Mucosa of gallbladder (tissue), 1 donor: ENCODE measurements around the gene CCDC92B. TPM values are rescaled to one million over a fixed set of nuclear protein-coding genes. Genes with fewer than 3 reads are reported as not detected.
A peak's percentile ranks its signal among the peaks of the same experiment; 100 is the strongest.
"Not testable (repeated sequence)": the region's sequence is repeated elsewhere in the genome, so short reads cannot be mapped to it uniquely, and the experiment has no call there.

Source experiments
- DNase-seq: peaks from one replicate; pipeline ENCODE4 v3.0.0-alpha.2; 2020; ENCODE audit warnings: low spot score
- total RNA-seq: library from RNA; stranded (reverse); gene quantifications from one replicate; pipeline ENCODE4 v1.2.1, GENCODE V29; 2021
- donor health status: DM: no; HTN: no; CAD: no.

Gene CCDC92B
- 0.14 TPM for total RNA-seq

DNA sequence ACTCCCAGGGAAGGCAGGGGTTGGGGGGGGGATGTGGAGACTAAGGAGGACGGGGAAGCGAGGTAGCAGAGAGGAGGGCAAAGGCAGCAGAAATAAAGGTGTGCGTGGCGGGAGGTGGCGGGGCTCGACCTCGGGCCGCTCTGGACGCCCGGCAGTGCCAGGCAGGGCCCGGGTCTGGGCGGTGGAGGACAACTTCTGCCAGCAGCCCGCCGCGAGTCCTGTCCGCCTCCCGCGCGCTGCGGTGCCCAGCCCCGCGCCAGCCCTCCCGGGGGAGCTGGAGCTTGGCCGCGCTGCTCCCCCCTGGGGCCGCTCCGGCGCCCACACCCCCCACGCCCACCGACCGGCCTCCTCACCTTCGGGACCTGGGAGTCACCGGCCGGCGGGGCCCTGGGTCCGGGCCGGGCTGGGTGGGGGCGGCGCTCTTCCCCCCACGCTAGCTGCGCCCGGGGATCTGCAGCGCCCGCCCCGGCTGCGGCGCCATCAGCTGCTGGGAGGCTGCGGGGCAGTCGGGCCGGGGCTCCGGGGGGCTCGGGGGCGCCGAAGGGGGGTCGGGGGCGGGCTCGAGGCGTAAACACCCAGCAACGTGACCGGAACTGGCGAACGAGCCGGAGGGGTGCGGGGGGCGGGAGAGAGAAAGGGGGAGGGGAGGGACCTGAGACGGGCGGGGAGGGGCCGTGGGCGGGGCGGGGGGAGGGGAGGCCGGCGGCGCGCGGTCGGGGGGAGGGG lies at the start of gene CCDC92B:
TSS of gene CCDC92B (minus strand) at position 595 of the 726 bp plus-strand sequence. CDS start 14,507 bp downstream, outside the sequence.
- DNase-seq: no peak

DNA sequence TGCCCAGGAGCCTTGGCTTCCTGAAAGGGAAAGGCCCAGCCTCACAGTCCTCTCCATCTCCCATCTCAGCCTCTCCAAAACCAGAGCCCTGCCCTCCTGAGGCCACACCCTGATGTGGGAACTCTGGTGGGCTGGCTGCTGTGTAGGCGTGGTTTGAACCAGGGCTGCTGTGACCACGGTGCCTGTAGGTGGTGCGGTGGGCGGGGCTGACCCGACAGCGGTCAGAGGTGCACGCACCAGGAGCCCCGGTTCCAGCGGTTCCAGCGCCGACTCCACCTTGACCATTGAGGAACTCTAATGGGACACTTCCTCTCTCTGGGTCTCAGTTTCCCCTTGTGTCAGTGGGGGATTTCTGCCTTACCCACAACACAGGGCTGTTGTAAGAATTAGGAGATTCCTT lies 49.2 kb upstream of the CCDC92B start:
- DNase-seq: no peak

DNA sequence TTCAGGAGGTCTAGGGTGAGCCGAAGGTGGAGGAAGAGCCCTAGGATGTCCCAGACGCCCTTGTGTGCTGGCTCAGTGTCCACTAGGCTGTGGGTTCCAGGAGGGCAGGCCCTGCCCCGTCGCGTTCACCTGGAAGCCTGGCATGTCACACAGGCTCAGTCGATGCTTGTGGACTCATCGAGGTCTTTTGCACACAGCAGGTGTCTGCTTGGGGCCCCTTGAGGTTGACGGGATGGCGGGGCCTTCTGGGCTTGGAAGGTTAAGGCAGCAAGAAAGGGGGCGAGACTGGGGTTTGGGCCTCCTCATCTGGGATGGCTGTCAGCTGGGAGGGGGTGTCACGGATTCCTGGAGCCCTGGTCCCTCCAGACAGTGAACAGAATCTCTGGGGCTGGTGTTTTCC lies 48.7 kb upstream of the CCDC92B start:
- DNase-seq: no peak

DNA sequence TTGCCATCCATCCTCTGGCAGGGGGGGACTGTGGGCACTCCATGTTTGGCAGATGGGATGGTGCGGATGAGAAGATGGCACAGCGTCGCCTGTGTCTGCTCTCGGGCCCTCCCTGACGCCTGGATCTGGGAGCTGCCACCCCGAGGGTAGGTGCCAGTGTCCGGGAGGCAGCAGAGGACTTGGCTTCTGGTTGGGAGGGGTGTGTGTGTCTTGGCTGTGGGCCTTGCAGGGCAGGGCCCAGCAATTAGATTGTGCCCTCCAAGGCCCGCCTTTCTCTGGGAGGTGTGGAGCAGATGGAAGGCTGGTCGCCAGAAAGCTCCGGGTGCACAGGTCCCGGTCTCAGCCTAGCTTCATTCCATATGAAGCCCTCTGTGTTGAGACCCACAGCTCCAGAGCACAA lies 48.2 kb upstream of the CCDC92B start:
- DNase-seq: no peak

DNA sequence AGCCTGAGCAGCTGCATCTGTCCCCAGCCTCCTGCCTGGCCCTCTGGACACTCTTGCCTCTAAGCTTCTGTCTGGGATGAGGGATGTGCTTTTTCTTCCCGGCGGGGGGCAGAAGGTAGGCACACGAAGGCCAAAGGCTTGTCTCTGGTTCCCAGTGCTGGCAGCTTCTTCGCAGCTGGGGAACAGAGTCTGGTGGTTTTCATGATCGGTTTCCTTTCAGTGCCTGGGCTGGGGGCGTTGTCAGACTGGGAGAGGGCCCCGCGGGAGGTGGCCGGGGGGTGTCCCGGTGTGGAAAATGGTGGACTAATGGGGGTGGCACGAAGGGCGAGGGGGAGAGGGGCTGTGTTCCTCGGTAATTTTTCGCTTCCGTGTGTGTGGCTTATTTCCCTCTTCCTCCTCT lies 47.8 kb upstream of the CCDC92B start:
- no peak for DNase-seq

DNA sequence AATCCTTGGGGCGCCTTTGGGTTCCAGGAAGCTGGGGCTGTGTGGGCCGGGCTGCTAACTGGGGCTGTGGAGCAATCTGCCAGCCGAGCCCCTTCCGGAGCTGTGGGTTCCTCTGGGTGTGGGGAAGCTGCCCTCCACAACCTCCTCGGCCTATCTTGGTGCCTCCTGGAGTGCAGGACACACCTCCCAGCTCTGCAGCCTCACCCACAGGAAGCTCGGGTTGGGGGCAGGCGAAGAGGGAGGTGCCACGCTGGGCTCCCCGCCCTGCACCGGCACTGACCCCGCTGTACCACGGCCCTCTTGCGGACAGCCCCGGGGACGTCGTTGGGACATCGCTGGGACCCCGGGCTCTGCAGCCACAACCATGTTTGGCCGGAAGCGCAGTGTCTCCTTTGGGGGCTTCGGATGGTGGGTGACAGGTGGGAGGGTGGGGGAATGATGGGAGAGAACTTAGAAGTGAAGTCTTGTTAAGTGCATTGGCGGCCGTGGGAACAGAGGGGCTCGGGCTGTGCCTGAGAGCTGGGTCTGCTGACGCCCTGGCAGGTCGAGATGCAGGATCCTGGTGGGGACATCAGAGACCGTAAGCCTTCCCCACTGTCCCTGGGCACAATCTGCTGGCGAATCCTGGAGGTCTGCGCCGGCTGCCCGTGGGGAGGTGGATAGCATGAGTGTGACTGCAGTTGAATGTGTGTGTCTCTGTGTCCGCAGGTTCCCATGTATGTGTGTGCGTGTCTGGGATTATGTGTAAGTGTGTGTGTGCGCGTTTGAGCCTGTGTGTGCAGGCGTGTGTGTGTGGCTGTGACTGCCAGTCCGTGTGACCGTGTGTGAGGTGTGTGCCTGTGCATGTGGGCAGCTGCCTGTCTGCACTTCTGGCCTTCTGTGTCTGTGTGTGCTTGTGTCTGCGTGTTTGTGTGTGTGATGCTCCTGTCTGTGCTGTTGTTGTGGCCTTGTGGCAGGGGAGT lies 47.0 kb upstream of the CCDC92B start, which contains the start of gene RAP1GAP2:
TSS of gene RAP1GAP2 (plus strand) at position 275 of the 962 bp plus-strand sequence. CDS start at position 365, 90 bp downstream.
- DNase-seq: peak; percentile 29

DNA sequence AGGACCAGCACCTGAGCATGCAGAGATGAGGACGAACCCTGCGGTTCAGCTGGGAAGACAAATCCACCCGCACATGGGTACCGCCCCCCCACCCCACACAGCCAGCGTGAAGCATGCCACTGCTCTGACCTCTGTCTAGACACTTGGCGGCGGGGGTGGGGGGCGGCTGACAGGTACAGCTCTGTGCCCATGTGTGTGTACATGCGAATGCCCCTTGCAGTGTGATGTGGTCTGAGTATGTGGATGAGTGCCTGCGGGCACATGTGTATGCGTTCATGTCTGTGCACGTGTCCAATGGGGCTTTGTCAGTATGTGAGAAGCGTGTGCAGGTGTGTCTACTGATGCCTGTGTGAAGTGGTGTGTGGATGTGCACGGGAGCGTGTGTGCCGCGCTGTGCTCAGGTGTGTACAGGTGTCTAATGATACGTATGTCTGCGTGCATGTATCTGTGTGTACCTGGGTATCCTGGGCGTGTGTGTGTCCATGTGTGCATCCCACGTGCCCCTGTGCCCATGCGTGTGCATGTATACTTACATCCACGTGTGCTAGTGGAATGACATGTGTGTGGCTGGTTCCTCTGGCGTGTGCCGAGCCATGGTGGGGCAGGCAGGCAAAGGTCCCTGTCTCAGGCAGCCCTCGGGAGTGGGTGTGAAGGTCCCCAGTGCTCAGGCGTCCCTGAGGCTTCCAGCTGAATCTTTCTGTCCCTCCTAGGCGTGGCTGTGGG lies 46.1 kb upstream of the CCDC92B start:
- DNase-seq: no peak

DNA sequence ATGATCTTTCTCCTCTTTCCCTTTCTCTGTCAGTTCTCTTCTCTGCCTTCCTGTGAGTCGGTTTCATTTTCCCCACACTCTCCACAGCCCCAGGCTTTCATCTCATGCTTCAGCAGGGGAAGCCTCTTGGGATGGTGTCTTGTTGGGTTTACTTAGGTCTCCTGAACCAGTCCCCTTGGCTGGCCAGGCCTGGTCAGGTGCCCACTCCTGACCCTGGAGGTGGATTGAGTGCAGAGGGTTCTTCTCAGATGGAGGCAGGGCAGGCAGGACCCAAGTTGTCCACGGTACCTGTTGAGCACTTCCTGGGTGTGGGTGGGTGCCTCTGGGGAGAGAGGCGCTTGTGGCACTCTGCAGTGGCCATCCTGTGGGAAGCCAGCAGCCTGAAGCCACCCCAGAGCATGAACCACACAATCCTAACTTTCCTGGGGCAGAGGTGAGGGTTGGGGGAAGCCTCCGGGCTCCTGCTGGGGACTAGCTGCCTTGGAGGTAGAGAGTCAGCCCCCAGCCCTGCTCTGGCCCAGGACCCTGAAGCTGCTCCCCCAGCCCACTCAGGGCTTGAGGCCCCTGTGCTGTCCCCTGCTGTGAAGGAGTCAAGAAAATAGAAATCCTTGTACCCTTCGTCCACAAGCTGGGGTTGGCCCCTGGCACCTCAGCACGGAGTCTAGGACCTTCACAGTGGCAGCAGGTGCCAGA lies 44.8 kb upstream of the CCDC92B start:
- no peak for DNase-seq

DNA sequence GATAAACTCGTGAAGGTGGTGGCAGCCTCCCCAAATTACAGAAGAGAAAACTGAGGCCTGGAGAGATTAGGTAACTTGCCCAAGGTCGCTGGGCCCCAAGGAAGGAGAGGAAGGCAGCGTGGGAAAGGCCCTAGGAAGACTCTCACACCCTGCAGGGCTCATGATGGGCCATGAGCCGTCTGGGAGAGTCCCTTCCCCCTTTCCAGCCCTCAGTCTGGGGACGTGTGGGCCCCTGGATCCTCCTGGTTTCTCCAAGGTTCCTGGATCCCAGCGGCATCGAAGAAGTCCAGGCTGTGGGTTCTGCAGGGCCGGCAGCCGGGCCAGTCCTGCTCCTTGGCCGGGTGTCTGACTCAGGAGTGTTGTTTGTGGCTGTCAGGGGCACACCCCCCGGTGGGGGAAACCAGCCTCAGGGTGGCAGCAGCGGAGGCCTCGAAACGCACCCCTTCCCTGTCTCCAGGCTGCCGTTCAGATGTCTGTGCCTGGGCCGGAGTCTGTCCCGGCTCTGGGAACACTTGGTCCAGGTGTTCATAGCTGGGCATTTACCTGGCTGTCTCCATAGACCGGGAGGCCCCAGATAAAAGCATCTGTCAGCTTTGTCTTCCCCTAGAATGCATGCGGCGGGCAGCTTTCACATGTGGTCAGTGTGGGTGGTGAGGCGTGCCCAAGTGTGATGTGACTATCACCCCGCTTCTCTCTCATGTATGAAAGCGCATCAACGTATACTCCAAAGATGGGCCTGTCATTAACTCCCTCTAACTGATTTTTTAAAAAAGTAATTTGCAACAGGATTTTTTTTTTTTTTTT lies 43.1 kb upstream of the CCDC92B start:
- no peak for DNase-seq

DNA sequence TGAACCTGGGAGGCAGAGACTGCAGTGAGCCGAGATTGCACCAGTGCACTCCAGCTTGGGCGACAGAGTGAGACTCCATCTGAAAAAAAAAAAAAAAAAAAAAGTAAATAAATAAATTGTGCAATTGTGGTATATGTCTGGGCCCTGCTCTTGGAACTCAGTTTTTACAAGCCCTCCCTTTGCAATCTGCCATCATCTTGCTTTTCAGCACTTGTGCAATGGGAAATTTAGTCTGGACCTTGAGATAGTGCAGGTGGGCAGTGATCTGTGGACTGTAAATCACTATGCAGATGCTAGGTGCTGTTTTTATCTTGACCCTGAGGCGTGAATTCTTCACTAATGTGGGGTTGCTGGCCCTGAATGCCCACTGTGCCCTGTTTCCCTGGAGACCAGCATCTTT lies 40.2 kb upstream of the CCDC92B start:
- DNase-seq: no peak

DNA sequence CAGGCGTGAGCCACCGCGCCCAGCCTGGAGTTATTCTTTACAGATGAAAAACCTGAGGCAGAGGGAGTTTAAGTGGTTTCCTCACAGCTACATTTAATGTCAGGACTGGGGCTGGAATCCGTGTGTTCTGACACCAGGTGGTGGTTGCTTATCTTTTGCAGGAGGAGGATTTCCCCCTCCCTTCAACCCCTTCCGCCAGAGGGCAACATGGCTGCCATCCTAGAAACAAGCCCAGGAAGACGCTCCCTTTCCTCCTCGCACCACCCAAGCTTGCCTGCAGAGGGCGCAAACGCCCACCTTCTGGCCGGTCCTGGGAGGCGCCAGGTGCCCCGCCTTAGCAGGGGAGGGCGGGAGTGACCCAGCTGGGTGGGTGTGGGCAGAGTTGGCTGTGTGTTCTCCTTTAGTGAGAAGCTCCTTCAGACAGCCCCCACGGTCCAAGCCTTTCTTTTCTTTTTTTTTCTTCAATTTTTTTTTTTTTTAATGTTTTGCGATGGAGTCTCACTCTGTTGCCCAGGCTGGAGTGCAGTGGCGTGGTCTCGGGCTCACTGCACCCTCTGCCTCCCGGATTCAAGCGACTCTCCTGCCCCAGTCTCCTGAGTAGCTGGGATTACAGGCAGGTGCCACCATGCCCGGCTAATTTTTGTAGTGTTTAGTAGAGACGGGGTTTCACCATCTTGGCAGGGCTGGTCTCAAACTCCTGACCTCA lies 36.9 kb upstream of the CCDC92B start:
- DNase-seq: peak; percentile 84

DNA sequence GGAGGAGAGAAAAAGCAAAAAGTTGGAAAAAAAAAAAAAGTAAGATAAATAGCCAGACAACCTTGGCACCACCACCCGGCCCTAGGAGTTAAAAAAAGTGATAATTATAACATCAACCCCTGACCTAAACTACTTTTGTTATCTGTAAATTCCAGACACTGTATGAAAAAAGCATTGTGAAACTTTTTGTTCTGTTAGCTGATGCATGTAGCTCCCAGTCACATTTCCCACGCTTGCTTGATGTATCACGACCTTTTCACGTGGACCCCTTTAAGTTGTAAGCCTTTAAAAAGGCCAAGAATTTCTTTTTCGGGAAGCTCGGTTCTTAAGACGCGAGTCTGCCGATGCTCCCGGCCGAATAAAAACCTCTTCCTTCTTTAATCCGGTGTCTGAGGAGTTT lies 35.9 kb upstream of the CCDC92B start:
- not testable (repeated sequence) for DNase-seq

DNA sequence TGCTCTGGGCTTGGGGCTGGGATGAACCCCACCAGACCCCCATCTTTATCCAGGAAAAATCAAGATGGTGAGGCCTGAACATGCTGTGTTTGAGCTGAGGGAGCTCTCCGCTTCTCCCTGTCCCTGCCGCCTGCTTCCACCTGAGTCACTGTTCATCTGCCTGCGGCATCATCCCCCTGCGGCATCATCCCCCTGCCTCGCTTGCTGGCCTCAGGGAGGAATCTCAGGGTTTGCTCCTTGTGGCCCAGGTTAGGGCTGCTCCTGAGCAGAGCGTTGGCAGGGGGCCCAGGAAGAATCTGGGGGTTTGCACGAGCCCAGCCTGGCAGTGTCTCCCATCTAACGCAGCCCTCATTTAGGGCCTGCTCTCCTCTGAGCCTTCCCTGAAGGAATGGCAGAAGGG lies 35.4 kb upstream of the CCDC92B start:
- DNase-seq: no peak

DNA sequence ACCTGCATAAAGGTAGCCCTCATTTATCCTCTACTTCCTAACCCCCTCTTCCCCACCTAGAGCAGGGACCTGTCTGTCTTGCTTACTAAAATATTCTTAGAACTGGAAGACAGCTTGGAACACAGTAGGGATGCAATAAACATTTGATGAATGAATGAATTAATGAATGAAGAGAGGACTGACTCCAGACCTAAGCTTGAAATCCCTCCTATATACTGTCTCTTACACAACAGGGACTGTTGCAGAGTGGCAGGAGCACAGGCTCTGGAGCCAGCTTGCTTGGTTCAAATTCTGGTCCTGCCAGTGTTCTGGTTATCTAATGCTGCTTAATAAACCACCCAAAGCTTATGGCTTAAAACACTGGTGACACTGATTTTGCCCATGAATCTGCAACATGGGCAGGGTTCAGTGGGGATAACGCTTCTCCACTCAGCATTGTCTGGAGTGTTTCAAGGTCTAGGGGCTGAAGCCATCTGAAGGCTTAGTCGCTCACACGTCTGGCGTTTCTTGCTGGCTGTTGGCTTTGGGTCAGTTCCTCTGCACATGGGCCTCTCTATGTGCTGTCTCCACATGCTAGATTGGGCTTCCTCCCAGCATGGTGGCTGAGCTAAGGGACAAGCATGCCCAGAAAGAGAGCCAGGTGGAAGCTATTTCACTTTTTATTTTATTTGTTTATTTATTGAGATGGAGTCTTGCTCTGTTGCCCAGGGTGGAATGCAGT lies 34.0 kb upstream of the CCDC92B start:
- DNase-seq: no peak

DNA sequence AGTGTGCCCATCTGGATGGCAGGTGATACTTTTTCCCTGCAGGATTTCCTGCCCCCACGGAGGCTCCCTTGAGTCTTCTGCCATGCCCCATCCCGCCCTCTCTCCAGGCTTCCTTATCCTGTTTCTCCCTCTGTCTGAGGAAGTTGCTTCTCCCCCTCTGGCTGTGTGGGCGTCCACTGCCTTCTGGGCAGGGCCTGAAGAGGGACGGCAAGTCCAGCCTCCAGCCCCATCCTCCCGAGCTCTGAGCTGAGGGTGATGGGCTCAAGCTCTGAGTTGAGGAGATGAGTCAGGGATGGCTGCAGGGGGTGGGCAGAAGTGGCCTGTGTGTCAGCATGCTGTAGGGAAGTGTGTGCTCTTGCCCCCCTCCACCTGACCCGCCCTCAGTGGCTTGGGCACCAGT lies 32.6 kb upstream of the CCDC92B start:
- no peak for DNase-seq

DNA sequence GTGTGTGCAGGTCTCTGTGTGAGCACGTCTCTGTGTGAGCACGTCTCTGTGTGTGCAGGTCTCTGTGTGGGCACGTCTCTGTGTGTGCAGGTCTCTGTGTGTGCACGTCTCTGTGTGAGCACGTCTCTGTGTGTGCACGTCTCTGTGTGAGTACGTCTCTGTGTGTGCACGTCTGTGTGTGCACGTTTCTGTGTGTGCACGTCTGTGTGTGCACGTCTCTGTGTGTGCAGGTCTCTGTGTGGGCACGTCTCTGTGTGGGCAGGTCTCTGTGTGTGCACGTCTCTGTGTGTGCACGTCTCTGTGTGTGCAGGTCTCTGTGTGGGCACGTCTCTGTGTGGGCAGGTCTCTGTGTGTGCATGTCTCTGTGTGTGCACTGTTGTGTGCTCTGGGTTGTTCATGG lies 32.1 kb upstream of the CCDC92B start:
- not testable (repeated sequence) for DNase-seq

DNA sequence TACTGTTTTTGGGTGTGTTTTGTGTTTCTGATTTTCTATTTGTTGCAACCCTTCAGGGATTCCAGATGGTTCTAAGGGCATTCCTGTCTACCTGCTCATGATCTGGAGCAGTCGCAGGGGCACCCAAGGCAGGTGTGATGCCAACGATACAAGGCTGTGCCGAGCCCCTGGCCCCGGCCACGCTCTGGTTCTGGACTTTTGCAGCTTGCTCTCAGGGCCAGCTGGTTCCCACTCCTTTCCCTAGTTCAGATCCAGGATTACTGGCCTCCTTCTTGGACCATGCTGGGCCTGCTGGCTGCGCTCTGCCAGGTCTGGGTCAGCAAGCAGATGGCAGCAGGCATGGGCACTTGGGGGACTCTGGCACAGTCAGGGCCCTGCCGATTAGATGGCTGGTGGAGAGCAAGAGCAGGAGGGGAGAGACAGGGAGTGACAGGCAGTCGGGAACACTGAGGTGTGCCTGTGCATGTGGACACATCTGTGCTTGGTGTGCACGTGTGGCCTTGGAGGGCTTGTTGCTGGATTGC lies 31.5 kb upstream of the CCDC92B start:
- no peak for DNase-seq

DNA sequence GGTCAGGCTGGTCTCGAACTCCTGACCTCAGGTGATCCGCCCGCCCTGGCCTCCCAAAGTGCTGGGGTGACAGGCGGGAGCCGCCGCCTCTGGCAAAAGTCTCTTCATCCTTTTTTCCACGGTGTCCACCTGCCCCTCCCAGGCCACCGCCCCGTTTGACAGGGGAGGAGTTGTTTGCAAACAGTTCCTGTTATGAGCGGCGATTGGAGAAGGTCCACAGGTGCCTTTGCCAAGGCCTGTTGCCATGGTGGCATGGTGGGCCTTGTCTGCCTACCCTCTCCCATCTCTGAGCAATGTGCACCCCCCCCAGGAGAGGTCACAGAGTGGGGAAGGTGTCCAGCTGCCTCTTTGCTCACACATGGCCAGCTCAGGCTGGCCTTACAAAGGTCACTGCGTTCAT lies 30.8 kb upstream of the CCDC92B start:
- no peak for DNase-seq

DNA sequence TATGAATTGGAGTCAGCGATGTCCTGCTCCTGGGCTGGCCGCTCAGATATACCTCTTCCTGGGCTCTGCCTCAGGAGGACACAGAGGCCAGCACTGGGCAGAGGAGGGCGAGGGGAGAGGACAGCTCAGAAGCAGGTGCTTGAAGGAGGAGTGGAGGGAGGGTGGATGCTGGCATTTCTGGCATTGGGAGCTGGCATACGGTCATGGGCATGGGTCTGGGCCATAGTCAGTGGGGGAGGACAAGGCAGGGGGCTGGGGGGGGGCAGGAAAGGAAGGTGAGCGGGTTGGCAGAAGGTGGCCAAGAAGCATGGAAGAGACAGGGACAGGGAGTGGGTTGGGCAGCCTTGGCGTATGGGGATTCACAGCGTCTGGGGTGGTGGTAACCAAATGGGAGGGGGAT lies 30.1 kb upstream of the CCDC92B start:
- DNase-seq: no peak
